GM06990 (cell line): Measurements from ENCODE around the gene PSMC4.

Experiments used
- DNase-seq: peaks from one replicate; pipeline ENCODE4 v3.0.0-alpha.2; 2011; ENCODE audit not compliant: insufficient read length; ENCODE audit errors: extremely low read depth
- H3K27me3 ChIP-seq: replicated peaks from 2 replicates; pipeline ENCODE4 v1.6.0; 2011; ENCODE audit warnings: low read length; ENCODE audit not compliant: control insufficient read depth, insufficient read depth
- H3K36me3 ChIP-seq: 2 replicates; pipeline ENCODE4 v1.5.1; 2011; ENCODE audit warnings: low read length; ENCODE audit not compliant: control insufficient read depth, insufficient read depth
- H3K4me3 ChIP-seq: replicated peaks from 2 replicates; pipeline ENCODE4 v1.5.1; 2011; ENCODE audit warnings: low read depth, mild to moderate bottlenecking, control low read depth, low read length
- CTCF ChIP-seq: IDR thresholded peaks from 2 replicates; pipeline ENCODE4 v1.5.1; 2011; ENCODE audit warnings: low read length, control low read depth, mild to moderate bottlenecking, inconsistent platforms; ENCODE audit not compliant: insufficient read depth, poor library complexity, severe bottlenecking

The PSMC4 gene

DNA sequence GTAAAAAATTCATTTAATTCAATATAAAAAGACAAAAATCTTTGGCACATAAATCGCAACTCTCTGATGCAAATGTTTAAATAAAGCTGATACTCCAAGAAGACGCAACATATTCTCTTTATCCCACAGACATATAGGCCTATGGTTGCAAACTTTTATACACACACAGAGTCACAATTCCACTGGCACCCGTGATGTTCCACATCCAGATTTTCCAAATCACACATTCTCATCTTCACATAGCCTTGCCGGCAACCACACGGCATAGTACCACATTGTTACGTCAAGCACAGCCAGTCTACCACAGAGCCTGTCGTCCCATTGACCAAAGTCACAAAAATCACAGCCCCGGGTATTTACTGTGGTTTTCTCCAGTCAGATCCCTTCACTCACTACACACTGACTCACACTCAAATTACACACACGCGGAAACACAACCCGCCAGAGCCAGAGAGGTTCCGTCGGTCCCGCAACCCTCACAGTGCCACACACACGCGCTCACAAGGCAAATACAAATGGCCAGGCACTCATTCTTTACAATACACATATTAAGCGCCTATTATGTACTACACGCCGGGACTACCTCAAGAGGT, 25.3 kb downstream of the PSMC4 start:
- H3K27me3 ChIP-seq: no peaks in the 10 kb centered on the region
- peak overlapping the region; percentile 85 for H3K4me3 ChIP-seq
- no peak for DNase-seq
- TF ChIP-seq CTCF: no peak
- H3K36me3 ChIP-seq: no peaks in the 10 kb centered on the region

GRCh38 chr19:39996811-39997637, 26.1 kb downstream of the PSMC4 start, which contains the start of gene ZNF546:
ZNF546 (plus strand) TSS chr19:39997060; CDS start chr19:39998327, 1,267 bp downstream.
- peak; percentile 97 for DNase-seq
- no peak for TF ChIP-seq CTCF
- H3K27me3 ChIP-seq: no peaks in the 10 kb centered on the region

DNA sequence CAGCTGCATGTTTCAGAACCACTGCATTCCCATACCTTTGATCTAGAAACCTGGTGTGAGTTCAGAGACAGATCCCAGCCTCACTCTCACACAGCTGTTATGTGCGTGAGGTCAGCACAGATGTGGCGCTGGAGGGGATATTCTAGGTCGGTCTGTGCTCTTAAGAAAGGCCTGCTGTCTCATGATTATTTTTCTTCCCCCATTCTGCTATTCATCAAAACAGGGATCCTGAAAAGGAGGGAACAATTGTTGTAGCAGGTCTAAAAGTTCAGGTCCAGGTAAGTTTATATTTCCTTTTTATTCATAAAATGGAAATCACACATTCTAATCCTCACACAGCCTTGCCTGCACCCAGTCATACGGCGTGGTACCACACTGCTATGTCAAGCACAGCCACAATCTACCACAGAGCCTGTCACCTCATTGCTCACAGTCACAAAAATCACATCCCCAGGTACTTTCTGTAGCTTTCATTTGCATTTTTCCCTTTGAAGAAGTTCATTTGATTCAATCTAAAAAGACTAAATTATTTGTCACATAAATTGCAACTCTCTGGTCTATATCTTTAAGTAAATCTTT, 26.8 kb downstream of the PSMC4 start:
- Histone ChIP-seq H3K4me3 (peak overlapping the region; percentile 85), H3K27me3 (no peaks in the 10 kb centered on the region), H3K36me3 (no peaks in the 10 kb centered on the region)
- TF ChIP-seq CTCF: no peak
- no peak for DNase-seq

More at GRCh38 chr19:39996811-39997637, 26.1 kb downstream of the PSMC4 start, which contains the start of gene ZNF546:
- H3K36me3 ChIP-seq: no peaks in the 10 kb centered on the region
- H3K4me3 ChIP-seq: peak within 1 kb of the TSS; percentile 85

DNA sequence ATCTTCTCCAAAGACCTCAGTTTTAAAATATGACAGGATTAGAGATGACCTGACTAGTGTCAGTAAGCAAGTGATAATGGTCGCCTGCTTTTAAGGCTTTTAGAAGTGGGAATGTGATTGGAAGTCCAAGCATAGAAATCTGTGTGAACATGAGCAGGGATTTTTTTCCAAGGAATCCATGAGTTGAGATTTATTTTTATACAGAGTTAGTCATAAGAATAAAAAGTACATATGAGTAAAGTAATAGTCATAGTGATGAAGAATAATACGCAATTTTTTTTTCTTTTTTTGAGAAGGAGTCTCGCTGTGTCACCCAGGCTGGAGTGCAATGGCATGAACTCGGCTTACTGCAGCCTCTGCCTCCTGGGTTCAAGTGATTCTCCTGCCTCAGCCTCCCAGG, 27.5 kb downstream of the PSMC4 start:
- no peak overlapping the region for H3K4me3 ChIP-seq
- H3K36me3 ChIP-seq: no peaks in the 10 kb centered on the region
- no peak for TF ChIP-seq CTCF
- DNase-seq: no peak
- H3K27me3 ChIP-seq: no peaks in the 10 kb centered on the region

GRCh38 chr19:40005691-40006272, 34.8 kb downstream of the PSMC4 start:
- no peak for TF ChIP-seq CTCF
- Histone ChIP-seq H3K27me3 (no peaks in the 10 kb centered on the region), H3K4me3 (no peak overlapping the region), H3K36me3 (peaks cover 2% of the 10 kb centered on the region; the same call in 1 of the 2 replicates)
- no peak for DNase-seq
